MM.1S (cell line): ENCODE measurements around the gene IRAG1.
A peak's percentile ranks its signal among the peaks of the same experiment; 100 is the strongest.

Experiments
- DNase-seq: peaks from one replicate; pipeline ENCODE4 v3.0.0-alpha.2; 2015
- H2AFZ ChIP-seq: fragments of 300-600 bp; sonication (generic); 2 replicates; pipeline ENCODE4 v1.6.0; 2016; ENCODE audit warnings: antibody characterized with exemption, low read length
- H3F3A ChIP-seq: fragments of 300-600 bp; sonication (generic); 2 replicates; pipeline ENCODE4 v1.6.1; 2016; ENCODE audit warnings: mild to moderate bottlenecking, antibody characterized with exemption, low read length, moderate library complexity, mixed read lengths; ENCODE audit not compliant: insufficient read depth
- H3K27ac ChIP-seq: fragments of 300-600 bp; sonication (generic); 2 replicates; pipeline ENCODE4 v1.5.1; 2016; ENCODE audit warnings: mild to moderate bottlenecking, low read length
- H3K27me3 ChIP-seq: fragments of 300-600 bp; sonication (generic); replicated peaks from 2 replicates; pipeline ENCODE4 v1.6.0; 2016; ENCODE audit warnings: low read length; ENCODE audit not compliant: insufficient read depth
- H3K36me3 ChIP-seq: fragments of 300-600 bp; sonication (generic); replicated peaks from 2 replicates; pipeline ENCODE4 v1.6.1; 2016; ENCODE audit warnings: mild to moderate bottlenecking, low read length, mixed read lengths; ENCODE audit not compliant: insufficient read depth
- H3K4me1 ChIP-seq: fragments of 300-600 bp; sonication (generic); 2 replicates; pipeline ENCODE4 v1.6.1; 2016; ENCODE audit warnings: low read length, mixed read lengths
- H3K4me2 ChIP-seq: fragments of 300-600 bp; sonication (generic); 2 replicates; pipeline ENCODE4 v1.6.0; 2016; ENCODE audit warnings: low read depth, low read length
- H3K4me3 ChIP-seq: fragments of 300-600 bp; sonication (generic); 2 replicates; pipeline ENCODE4 v1.5.1; 2016; ENCODE audit warnings: low read length, mixed read lengths
- H3K79me2 ChIP-seq: fragments of 300-600 bp; sonication (generic); 2 replicates; pipeline ENCODE4 v1.6.1; 2016; ENCODE audit warnings: mixed run types, low read length, mixed read lengths
- H3K9ac ChIP-seq: fragments of 300-600 bp; sonication (generic); 2 replicates; pipeline ENCODE4 v1.6.1; 2016; ENCODE audit warnings: low read length, mixed read lengths
- H3K9me2 ChIP-seq: fragments of 300-600 bp; sonication (generic); replicated peaks from 2 replicates; pipeline ENCODE4 v1.6.1; 2016; ENCODE audit warnings: mild to moderate bottlenecking, low read length, mixed read lengths; ENCODE audit not compliant: insufficient read depth
- H3K9me3 ChIP-seq: fragments of 300-600 bp; sonication (generic); replicated peaks from 2 replicates; pipeline ENCODE4 v1.6.1; 2016; ENCODE audit warnings: mild to moderate bottlenecking, low read length, mixed read lengths; ENCODE audit not compliant: insufficient read depth
- H4K20me1 ChIP-seq: fragments of 300-600 bp; sonication (generic); 2 replicates; pipeline ENCODE4 v1.6.1; 2016; ENCODE audit warnings: mild to moderate bottlenecking, low read length, moderate library complexity, mixed read lengths; ENCODE audit not compliant: insufficient read depth
- EZH2 ChIP-seq: fragments of 300-600 bp; sonication (generic); optimal IDR thresholded peaks from 2 replicates; pipeline ENCODE3; 2017; ENCODE audit warnings: low read depth, mild to moderate bottlenecking, antibody characterized with exemption, low read length, mixed read lengths
- EZH2phosphoT487 ChIP-seq: fragments of 300-600 bp; sonication (generic); IDR thresholded peaks from 2 replicates; pipeline ENCODE4 v1.6.1; 2018; ENCODE audit warnings: antibody characterized with exemption, low read length
- TF ChIP-seq, protein P1 (sequence below): fragments of 300-600 bp; sonication (generic); IDR thresholded peaks from 2 replicates; pipeline ENCODE4 v1.5.1; 2016; ENCODE audit warnings: antibody characterized with exemption, low read length, mixed read lengths

The IRAG1 gene, protein sequence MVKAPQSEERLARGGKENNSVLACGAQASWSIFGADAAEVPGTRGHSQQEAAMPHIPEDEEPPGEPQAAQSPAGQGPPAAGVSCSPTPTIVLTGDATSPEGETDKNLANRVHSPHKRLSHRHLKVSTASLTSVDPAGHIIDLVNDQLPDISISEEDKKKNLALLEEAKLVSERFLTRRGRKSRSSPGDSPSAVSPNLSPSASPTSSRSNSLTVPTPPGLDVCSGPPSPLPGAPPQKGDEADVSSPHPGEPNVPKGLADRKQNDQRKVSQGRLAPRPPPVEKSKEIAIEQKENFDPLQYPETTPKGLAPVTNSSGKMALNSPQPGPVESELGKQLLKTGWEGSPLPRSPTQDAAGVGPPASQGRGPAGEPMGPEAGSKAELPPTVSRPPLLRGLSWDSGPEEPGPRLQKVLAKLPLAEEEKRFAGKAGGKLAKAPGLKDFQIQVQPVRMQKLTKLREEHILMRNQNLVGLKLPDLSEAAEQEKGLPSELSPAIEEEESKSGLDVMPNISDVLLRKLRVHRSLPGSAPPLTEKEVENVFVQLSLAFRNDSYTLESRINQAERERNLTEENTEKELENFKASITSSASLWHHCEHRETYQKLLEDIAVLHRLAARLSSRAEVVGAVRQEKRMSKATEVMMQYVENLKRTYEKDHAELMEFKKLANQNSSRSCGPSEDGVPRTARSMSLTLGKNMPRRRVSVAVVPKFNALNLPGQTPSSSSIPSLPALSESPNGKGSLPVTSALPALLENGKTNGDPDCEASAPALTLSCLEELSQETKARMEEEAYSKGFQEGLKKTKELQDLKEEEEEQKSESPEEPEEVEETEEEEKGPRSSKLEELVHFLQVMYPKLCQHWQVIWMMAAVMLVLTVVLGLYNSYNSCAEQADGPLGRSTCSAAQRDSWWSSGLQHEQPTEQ

DNA sequence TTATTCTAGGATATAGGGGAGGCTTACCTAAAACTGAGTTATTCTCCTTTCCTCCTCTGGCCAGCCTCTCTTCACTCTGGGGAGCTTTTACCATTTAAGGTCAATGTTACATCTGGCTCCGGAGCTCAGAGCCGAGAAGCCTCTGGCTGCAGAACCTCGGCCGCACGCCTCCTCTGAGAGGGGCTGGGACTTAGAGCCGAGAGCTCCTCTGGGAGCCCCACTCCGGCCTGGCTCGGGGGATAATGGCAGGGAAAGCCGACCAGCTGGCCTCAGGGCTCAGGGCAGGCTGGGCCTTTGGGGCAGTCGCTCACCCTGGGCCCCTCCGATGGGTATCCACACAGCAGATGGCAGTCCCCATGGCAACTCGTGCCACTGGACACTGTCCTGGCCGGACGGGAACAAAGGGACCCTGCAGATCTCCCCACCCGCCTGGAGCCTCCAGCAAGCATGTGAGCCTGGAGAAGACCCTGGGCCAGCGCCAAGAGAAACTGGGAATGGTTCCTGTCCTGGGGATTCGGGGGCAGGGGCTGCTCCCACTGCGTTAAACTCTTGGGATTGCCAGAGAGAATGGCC lies at the start of gene IRAG1:
Gene IRAG1 (minus strand): TSS at position 247 of the 573 bp plus-strand sequence. CDS start 153 bp downstream, at position 94.
- H3K4me3 ChIP-seq: no peak within 1 kb of the TSS
- H3K27ac ChIP-seq: no peak within 1 kb of the TSS
- DNase-seq: no peak
- no peaks in the 10 kb centered on the region for H3K9me2 ChIP-seq
- H3K79me2 ChIP-seq: no peaks in the 10 kb centered on the region
- H3K9ac ChIP-seq: no peak within 1 kb of the TSS
- H3K4me2 ChIP-seq: no peak within 1 kb of the TSS
- TF ChIP-seq EZH2phosphoT487 (no peak), EZH2 (no peak)
- TF ChIP-seq, protein P1, sequence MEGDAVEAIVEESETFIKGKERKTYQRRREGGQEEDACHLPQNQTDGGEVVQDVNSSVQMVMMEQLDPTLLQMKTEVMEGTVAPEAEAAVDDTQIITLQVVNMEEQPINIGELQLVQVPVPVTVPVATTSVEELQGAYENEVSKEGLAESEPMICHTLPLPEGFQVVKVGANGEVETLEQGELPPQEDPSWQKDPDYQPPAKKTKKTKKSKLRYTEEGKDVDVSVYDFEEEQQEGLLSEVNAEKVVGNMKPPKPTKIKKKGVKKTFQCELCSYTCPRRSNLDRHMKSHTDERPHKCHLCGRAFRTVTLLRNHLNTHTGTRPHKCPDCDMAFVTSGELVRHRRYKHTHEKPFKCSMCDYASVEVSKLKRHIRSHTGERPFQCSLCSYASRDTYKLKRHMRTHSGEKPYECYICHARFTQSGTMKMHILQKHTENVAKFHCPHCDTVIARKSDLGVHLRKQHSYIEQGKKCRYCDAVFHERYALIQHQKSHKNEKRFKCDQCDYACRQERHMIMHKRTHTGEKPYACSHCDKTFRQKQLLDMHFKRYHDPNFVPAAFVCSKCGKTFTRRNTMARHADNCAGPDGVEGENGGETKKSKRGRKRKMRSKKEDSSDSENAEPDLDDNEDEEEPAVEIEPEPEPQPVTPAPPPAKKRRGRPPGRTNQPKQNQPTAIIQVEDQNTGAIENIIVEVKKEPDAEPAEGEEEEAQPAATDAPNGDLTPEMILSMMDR: no peak
- no peaks in the 10 kb centered on the region for H3K36me3 ChIP-seq
- H3K9me3 ChIP-seq: no peaks in the 10 kb centered on the region
- H3K4me1 ChIP-seq: no peaks in the 10 kb centered on the region
- H2AFZ ChIP-seq: no peak within 1 kb of the TSS
- H3F3A ChIP-seq: no peaks in the 10 kb centered on the region
- H3K27me3 ChIP-seq: no peaks in the 10 kb centered on the region
- H4K20me1 ChIP-seq: no peaks in the 10 kb centered on the region

DNA sequence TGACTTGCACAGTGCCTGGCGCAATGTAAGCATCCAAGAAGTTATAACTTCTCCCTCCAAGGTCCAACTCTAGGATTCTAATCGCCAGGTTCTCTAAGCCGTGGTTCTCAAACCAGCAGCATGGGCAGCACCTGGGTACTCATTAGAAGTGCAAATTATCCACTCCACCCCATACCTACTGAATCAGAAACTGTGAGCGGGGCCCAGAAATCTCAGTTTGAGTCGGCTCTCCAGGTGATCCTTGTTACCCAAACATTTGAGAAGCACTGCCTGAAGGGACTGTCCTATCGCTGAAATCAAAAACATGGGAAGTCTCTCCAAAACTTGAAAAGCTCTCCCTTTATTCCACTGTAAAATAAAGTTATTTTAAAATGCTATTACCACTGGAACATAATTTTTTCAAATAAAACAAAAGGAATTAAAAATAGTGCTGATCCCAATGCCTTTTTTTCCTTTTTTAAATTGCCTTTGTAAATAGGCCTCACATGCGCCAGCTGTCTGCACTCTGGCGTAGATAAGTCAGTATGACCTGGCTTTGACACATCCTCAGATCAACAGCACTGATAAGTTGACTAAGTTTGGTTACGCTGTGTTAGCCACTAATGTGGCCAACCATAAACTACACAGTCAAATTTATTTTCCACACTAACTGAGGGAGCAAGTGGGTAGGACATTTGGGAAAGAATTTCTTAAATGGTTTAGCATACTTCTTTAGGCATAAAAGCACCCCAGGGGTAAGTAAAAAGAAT lies 49.1 kb upstream of the IRAG1 start:
- no peaks in the 10 kb centered on the region for H3K79me2 ChIP-seq
- peak overlapping the region; percentile 42; the same call in 1 of the 2 replicates for H3K4me2 ChIP-seq
- no peaks in the 10 kb centered on the region for H3K27me3 ChIP-seq
- H3K9me2 ChIP-seq: no peaks in the 10 kb centered on the region
- peaks cover 5% of the 10 kb centered on the region; the same call in 1 of the 2 replicates for H3F3A ChIP-seq
- no peak overlapping the region for H3K9ac ChIP-seq
- no peak overlapping the region for H2AFZ ChIP-seq
- H3K4me3 ChIP-seq: no peak overlapping the region
- DNase-seq: no peak
- H3K9me3 ChIP-seq: no peaks in the 10 kb centered on the region
- no peak overlapping the region for H3K27ac ChIP-seq
- no peak for TF ChIP-seq EZH2phosphoT487
- no peak for TF ChIP-seq EZH2
- TF ChIP-seq, protein P1: no peak
- H3K36me3 ChIP-seq: no peaks in the 10 kb centered on the region
- H3K4me1 ChIP-seq: peaks cover 21% of the 10 kb centered on the region
- H4K20me1 ChIP-seq: no peaks in the 10 kb centered on the region
